Spleen (tissue), 11 donors: ENCODE results near the gene TNS1. TPM values are rescaled to one million over a fixed set of nuclear protein-coding genes. Genes with fewer than 3 reads are reported as not detected.

Source experiments
- DNase-seq: peaks from one replicate; pipeline ENCODE4 v3.0.0-alpha.2; 2020
- H3K27ac ChIP-seq, 8 donors: fragments of 200-600 bp; sonication (generic) in 7 of 8; 1 replicate in 4 of 8; 2 replicates in 4 of 8; pipeline versions ENCODE4 v1.5.0 to v1.8.0; 2016 to 2021; ENCODE audit warnings: inconsistent platforms in 4 of 8, mild to moderate bottlenecking in 4 of 8, moderate library complexity in 1 of 8
- H3K27me3 ChIP-seq, 7 donors: fragments of 200-600 bp; sonication (generic) in 6 of 7; replicated peaks in 1 of 7; 1 replicate in 4 of 7; 2 replicates in 3 of 7; pipeline versions ENCODE4 v1.5.0 to v1.8.0; 2016 to 2021; ENCODE audit warnings: inconsistent platforms in 3 of 7, mild to moderate bottlenecking in 1 of 7
- H3K36me3 ChIP-seq, 6 donors: fragments of 200-600 bp; sonication (generic) in 5 of 6; 1 replicate in 4 of 6; 2 replicates in 2 of 6; pipeline versions ENCODE4 v1.5.0 to v1.8.0; 2016 to 2021; ENCODE audit warnings: inconsistent platforms in 2 of 6
- H3K4me1 ChIP-seq, 6 donors: fragments of 200-600 bp; sonication (generic) in 5 of 6; 1 replicate in 3 of 6; 2 replicates in 3 of 6; pipeline versions ENCODE4 v1.5.0 to v1.8.0; 2016 to 2021; ENCODE audit warnings: inconsistent platforms in 3 of 6
- H3K4me3 ChIP-seq, 8 donors: fragments of 200-600 bp; sonication (generic) in 7 of 8; 1 replicate in 4 of 8; 2 replicates in 4 of 8; pipeline versions ENCODE4 v1.5.0 to v1.8.0; 2016 to 2021; ENCODE audit warnings: inconsistent platforms in 4 of 8, mild to moderate bottlenecking in 4 of 8, moderate library complexity in 2 of 8
- H3K9me3 ChIP-seq, 8 donors: fragments of 200-600 bp; sonication (generic) in 7 of 8; 1 replicate in 4 of 8; 2 replicates in 4 of 8; pipeline versions ENCODE4 v1.5.0 to v1.8.0; 2016 to 2021; ENCODE audit warnings: inconsistent platforms in 4 of 8
- POLR2A ChIP-seq, 3 donors: fragments of 450-650 bp; IDR thresholded peaks; one replicate each; pipeline ENCODE4 v1.5.1; 2017; ENCODE audit warnings: antibody characterized with exemption in 3 of 3, mild to moderate bottlenecking in 1 of 3
- POLR2AphosphoS5 ChIP-seq, 3 donors: sonication (generic); formaldehyde crosslinking; IDR thresholded peaks; one replicate each; pipeline ENCODE4 v1.5.1; 2017; ENCODE audit warnings: antibody characterized with exemption in 3 of 3
- WGBS, 5 donors: extraction: QIAGEN DNeasy Blood & Tissue Kit in 3 of 5; methylation state at CpG; one replicate each; pipeline versions ENCODE4 v1.1.5 to v1.1.7; 2013 to 2018; 5-methylcytosine and 5-hydroxymethylcytosine counted together
- intact Hi-C: fragments of 100-400 bp; cut with DNase I; formaldehyde crosslinking; loops from one replicate; pipeline ENCODE4 v1.15.0; 2023; ENCODE audit warnings: low total_unique reads
- polyA plus RNA-seq, 3 donors: library from polyadenylated mRNA; stranded (reverse); fragments of 200-250 nt; gene quantifications; one replicate each; pipeline ENCODE4 v1.2.1, GENCODE V29; 2013
- total RNA-seq, 7 donors: library from RNA; depleted of rRNA in 3 of 7; stranded (reverse); fragments of >200 nt in 3 of 7; fragmentation: NEBNext Ultra II Directional in 4 of 7; extraction: Animal tissue kit (Norgen Biotek cat#: 25700) in 4 of 7; gene quantifications; one replicate each; pipeline versions ENCODE4 v1.1.0 to v1.2.1, GENCODE V29; 2016 to 2021
- TF ChIP-seq, protein P1 (sequence below), 11 experiments: fragments of 200-600 bp in 7 of 11; fragments of 450-650 bp in 4 of 11; sonication (generic) in 4 of 11; IDR thresholded peaks in 8 of 11; conservative IDR thresholded peaks in 3 of 11; 1 replicate in 7 of 11; 2 replicates in 4 of 11; pipeline versions ENCODE4 v1.4.0 to v1.8.0; 2016 to 2021; ENCODE audit warnings: antibody characterized with exemption in 11 of 11, inconsistent platforms in 4 of 11, mild to moderate bottlenecking in 1 of 11
- donor health status: healthy with polysubstance abuse.
- donor health status: DM: no; HTN: no; CAD: no; lungs with moderate emphysema.
- donor health status: DM: no; HTN: no; CAD: no.
- donor health status: Bipolar disorder and iron deficiency.
- donor health status: healthy.
- donor health status: DM: no; HTN: no; CAD: no.
- donor health status: DM: yes; HTN: yes; CAD: no.

Gene TNS1
- total and polyA plus RNA-seq, 10 donors = 6.9 to 580 (median 246) TPM

DNA sequence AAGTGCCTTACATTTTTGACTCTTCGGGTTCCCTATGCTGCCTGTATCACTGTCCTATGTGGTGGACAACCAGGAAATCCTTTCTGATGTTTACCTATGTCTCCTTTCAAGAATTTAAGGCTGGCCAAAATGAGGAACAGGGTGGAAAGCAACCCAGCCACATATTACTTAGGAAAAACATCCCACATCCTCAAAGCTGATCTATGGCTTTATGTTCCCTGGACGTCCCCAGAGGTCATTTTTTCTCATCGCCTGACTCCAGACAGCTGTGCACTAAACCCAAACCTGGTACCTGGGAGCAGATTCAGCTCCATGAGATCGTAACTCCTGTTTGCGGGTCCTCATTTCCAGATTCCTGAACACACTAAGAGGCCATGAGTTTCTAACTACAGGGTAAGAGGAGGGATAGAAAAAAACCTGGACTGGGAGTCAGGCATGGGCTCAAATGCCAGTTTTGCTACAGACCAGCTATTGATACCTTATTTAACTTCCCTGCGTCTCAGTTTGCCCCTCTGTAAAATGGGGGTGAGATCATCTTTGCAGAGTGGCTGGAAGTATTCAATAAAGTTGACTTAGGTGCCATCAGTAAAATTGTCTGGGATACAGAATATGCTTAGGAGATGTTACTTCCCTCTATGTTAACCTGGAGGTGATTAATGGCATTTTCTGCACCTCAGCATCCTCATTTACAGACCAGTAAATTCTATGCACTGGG, 70.8 kb downstream of the TNS1 start:
- Histone ChIP-seq H3K27me3 (no peaks in the 10 kb centered on the region), H3K36me3 (peaks cover 0 to 10% (median 0%) of the 10 kb centered on the region in 6 donors), H3K4me1 (peaks cover 68 to 100% (median 90%) of the 10 kb centered on the region in 6 donors), H3K9me3 (no peaks in the 10 kb centered on the region), H3K27ac (peak overlapping the region; percentile 40 to 86 (median 80)), H3K4me3 (no peak overlapping the region)
- TF ChIP-seq POLR2A (IDR thresholded peaks at IDR 0.05) = no peak
- no peak for TF ChIP-seq POLR2AphosphoS5 (IDR thresholded peaks at IDR 0.05)
- TF ChIP-seq, protein P1, sequence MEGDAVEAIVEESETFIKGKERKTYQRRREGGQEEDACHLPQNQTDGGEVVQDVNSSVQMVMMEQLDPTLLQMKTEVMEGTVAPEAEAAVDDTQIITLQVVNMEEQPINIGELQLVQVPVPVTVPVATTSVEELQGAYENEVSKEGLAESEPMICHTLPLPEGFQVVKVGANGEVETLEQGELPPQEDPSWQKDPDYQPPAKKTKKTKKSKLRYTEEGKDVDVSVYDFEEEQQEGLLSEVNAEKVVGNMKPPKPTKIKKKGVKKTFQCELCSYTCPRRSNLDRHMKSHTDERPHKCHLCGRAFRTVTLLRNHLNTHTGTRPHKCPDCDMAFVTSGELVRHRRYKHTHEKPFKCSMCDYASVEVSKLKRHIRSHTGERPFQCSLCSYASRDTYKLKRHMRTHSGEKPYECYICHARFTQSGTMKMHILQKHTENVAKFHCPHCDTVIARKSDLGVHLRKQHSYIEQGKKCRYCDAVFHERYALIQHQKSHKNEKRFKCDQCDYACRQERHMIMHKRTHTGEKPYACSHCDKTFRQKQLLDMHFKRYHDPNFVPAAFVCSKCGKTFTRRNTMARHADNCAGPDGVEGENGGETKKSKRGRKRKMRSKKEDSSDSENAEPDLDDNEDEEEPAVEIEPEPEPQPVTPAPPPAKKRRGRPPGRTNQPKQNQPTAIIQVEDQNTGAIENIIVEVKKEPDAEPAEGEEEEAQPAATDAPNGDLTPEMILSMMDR (IDR thresholded peaks at IDR 0.05 in 8 of 11, conservative IDR thresholded peaks at IDR 0.05 in 3 of 11) = no peak
- 69 to 85% (median 75%) methylated on average over 6 of the region's 6 CpGs for WGBS, 5 donors
- intact Hi-C loops = no loop called here
- no peak for DNase-seq

DNA sequence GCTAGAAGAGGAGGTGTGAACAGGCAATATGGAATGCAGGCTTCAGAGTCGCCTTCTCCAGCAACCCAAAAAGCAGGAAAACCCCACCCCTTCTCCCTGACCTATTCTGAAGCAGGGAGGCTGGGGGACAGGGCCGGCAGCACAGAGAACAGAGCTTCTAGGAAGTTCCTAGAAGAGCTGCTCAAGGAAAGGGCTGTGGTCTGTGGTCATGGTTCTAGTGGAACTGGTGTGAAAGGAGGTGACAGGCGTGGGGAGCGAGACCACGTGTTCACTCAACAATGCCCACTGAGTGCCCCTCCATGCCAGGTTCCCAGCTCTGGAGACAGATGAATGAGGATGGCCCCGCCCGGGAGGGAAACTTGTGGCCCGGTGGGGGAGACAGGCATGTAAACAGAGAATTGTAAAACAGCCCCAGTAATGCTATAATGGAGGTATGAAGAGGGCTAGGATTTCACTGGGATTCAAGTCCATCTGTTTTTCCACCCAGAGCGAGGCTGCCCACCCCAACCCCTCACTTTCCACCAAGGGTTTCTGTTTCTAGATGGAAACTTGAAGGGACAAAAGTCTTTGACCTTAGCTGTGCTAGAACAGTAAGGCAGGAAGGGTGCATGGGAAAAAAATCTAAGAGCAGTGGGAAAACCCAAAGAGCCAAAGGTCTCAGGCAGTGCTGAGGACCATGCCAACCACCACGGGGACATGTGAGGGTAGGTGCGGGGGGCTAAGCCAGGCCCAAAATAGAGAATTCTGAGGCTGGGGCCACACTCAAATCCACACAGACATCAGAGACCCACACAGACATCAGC, 71.8 kb downstream of the TNS1 start:
- whole genome bisulfite sequencing, 5 donors = 24 to 38% (median 25%) methylated on average over 11 of the region's 11 CpGs

DNA sequence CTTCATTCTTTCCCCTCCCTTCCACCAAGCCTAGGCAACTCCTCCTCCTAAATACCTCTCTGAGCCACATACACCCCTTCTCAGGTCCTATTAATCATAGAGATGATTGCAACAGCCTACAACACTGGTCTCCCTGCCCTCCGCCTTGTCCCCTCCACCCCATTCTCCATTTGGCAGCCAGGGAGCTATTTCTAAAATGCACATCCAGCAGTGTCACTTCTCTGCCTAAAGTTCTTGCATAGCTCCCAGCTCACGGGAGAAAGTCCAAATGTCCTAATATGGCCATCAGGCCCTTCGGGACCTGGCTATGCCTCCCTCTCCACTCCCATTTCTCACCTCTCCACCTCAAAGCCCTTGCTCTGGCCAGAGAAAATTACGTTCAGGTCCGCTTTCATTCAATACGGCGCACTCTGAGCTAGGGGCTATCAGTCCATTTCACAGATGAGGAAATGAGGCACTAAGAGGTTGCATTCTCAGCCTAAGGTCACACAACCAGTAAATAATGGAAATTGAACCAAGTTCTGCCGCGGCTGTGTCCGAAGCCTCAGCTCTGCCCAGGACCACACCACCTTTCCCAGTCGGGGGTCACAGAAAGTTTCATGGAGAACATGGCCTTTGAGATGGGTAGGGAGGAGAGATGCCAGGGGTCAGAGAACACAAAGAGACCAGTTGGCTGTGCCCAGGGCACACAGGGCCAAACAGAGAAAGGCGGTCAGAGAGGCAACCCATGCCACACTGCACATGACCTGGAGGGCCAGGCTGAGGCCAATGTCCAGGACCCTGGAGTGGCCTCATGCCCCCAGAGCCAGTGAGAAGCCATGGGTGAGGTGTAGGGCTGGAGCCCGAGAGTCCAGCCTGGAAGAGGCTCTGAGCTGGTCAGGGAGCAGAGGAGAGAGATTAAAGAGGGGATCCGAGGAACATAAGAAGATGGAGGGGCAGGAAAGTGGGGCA, 72.8 kb downstream of the TNS1 start:
- H3K4me3 ChIP-seq = peak overlapping the region in 1 of 8 donors; percentile 14
- WGBS, 5 donors = 62 to 81% (median 73%) methylated on average over 14 of the region's 14 CpGs
- H3K36me3 ChIP-seq = peaks cover 0 to 10% (median 0%) of the 10 kb centered on the region in 6 donors
- no peaks in the 10 kb centered on the region for H3K27me3 ChIP-seq
- H3K4me1 ChIP-seq = peaks cover 68 to 100% (median 87%) of the 10 kb centered on the region in 6 donors
- no peaks in the 10 kb centered on the region for H3K9me3 ChIP-seq
- TF ChIP-seq POLR2A (IDR thresholded peaks at IDR 0.05) = no peak
- TF ChIP-seq, protein P1 (IDR thresholded peaks at IDR 0.05 in 8 of 11, conservative IDR thresholded peaks at IDR 0.05 in 3 of 11) = no peak
- peak in 2 of 3 donors; percentile 15 to 46 for TF ChIP-seq POLR2AphosphoS5 (IDR thresholded peaks at IDR 0.05)
- intact Hi-C loops = no loop called here
- H3K27ac ChIP-seq = peak overlapping the region; percentile 48 to 86 (median 79)
- no peak for DNase-seq

More for the DNA sequence above, 71.8 kb downstream of the TNS1 start:
- H3K36me3 ChIP-seq = peaks cover 0 to 10% (median 0%) of the 10 kb centered on the region in 6 donors
- no peaks in the 10 kb centered on the region for H3K9me3 ChIP-seq
- peaks cover 74 to 100% (median 89%) of the 10 kb centered on the region in 6 donors for H3K4me1 ChIP-seq
- DNase-seq = no peak
- TF ChIP-seq POLR2AphosphoS5 (IDR thresholded peaks at IDR 0.05) = peak in 1 of 3 donors; percentile 1
- TF ChIP-seq, protein P1 (IDR thresholded peaks at IDR 0.05 in 8 of 11, conservative IDR thresholded peaks at IDR 0.05 in 3 of 11) = no peak
- peak overlapping the region in 1 of 8 donors; percentile 14 for H3K4me3 ChIP-seq
- intact Hi-C loops = no loop called here
- peak overlapping the region; percentile 48 to 86 (median 79) for H3K27ac ChIP-seq
- H3K27me3 ChIP-seq = no peaks in the 10 kb centered on the region
